HCT116 (cell line): ENCODE data around the gene CASKIN2. TPM values are rescaled to one million over a fixed set of nuclear protein-coding genes. Genes with fewer than 3 reads are reported as not detected.

Experiments used
- ATAC-seq: fragments of 200-7000 bp; cut with Tn5 transposase; 2 replicates; pipeline ENCODE4 v1.9.1; 2020; ENCODE audit warnings: mild to moderate bottlenecking, moderate library complexity
- BruUV-seq: library from RNA; stranded (reverse); fragments of 400-500 nt; replicated peaks from 2 replicates; lab custom pipeline; 2021; lab: Mats Ljungman, UMichigan
- CTCF ChIA-PET: fragments of 300-600 bp; sonication (Branson Sonifier 250); formaldehyde crosslinking; loops from one replicate; lab custom pipeline; 2021; ENCODE audit warnings: antibody characterized with exemption; lab: Charles Lee
- POLR2A ChIA-PET: fragments of 300-600, 350-600 bp; sonication (Branson Sonifier 250); formaldehyde crosslinking; loops from one replicate; lab custom pipeline; 2021; ENCODE audit warnings: antibody characterized with exemption; lab: Charles Lee
- RAD21 ChIA-PET, 2 experiments: fragments of 300-600 bp; sonication (Branson Sonifier 250); formaldehyde crosslinking; loops; one replicate each; lab custom pipeline; 2023; ENCODE audit warnings: low total read pairs in 2 of 2; ENCODE audit not compliant: uncharacterized antibody in 2 of 2, unreplicated experiment in 2 of 2, low non-redundant PET in 1 of 2; lab: Charles Lee
- DNase-seq: peaks from one replicate; pipeline ENCODE4 v3.0.0-alpha.2; 2010; ENCODE audit warnings: low read depth, low spot score
- H2AFZ ChIP-seq: fragments of 200-600 bp; shearing (Covaris generic), sonication (generic); 2 replicates; pipeline ENCODE4 v1.6.1; 2017; ENCODE audit warnings: low read depth, mixed run types, mixed read lengths, antibody characterized with exemption, low read length; ENCODE audit not compliant: poor library complexity, severe bottlenecking
- H3K27ac ChIP-seq: 2 replicates; pipeline ENCODE4 v1.5.1; 2012; ENCODE audit warnings: low read depth, low read length
- H3K27me3 ChIP-seq: fragments of 200-600 bp; sonication (generic); 2 replicates; pipeline ENCODE4 v1.6.1; 2016; ENCODE audit warnings: mixed run types, low read length, mixed read lengths; ENCODE audit not compliant: insufficient read depth
- H3K36me3 ChIP-seq, 2 experiments: fragments of 200-500 bp in 1 of 2; fragments of 200-600 bp in 1 of 2; sonication (Bioruptor generic) in 1 of 2; sonication (generic) in 1 of 2; 2 replicates each; pipeline versions ENCODE4 v1.5.1 to v1.6.1; 2014 to 2016; ENCODE audit warnings: low read length in 2 of 2, inconsistent platforms in 1 of 2, mixed read lengths in 1 of 2, mixed run types in 1 of 2; ENCODE audit not compliant: insufficient read depth in 2 of 2, control insufficient read depth in 1 of 2
- H3K4me1 ChIP-seq, 2 experiments: fragments of 200-600 bp in 1 of 2; sonication (generic) in 1 of 2; 2 replicates each; pipeline versions ENCODE4 v1.5.1 to v1.6.1; 2012 to 2017; ENCODE audit warnings: low read length in 2 of 2, inconsistent platforms in 1 of 2, mild to moderate bottlenecking in 1 of 2, mixed read lengths in 1 of 2, mixed run types in 1 of 2, moderate library complexity in 1 of 2; ENCODE audit not compliant: insufficient read depth in 2 of 2, control insufficient read depth in 1 of 2
- H3K4me2 ChIP-seq: fragments of 200-600 bp; sonication (generic); 2 replicates; pipeline ENCODE4 v1.6.1; 2017; ENCODE audit warnings: mixed run types, low read length, mixed read lengths
- H3K4me3 ChIP-seq, 2 experiments: fragments of 200-600 bp in 1 of 2; sonication (generic) in 1 of 2; replicated peaks in 1 of 2; 2 replicates each; pipeline ENCODE4 v1.5.1; 2011 to 2016; ENCODE audit warnings: low read length in 2 of 2, control low read depth in 1 of 2, low read depth in 1 of 2, mild to moderate bottlenecking in 1 of 2, mixed read lengths in 1 of 2, mixed run types in 1 of 2
- H3K79me2 ChIP-seq: fragments of 200-600 bp; sonication (generic); 2 replicates; pipeline ENCODE4 v1.6.1; 2017; ENCODE audit warnings: mild to moderate bottlenecking, mixed run types, low read length, moderate library complexity, mixed read lengths; ENCODE audit not compliant: insufficient read depth
- H3K9ac ChIP-seq: fragments of 200-600 bp; sonication (generic); 2 replicates; pipeline ENCODE4 v1.6.1; 2016; ENCODE audit warnings: low read length, mixed read lengths
- H3K9me2 ChIP-seq: fragments of 200-600 bp; sonication (generic), shearing (Covaris generic); 2 replicates; pipeline ENCODE4 v1.6.1; 2017; ENCODE audit warnings: mixed run types, mild to moderate bottlenecking, moderate library complexity; ENCODE audit not compliant: insufficient read depth
- H3K9me3 ChIP-seq, 2 experiments: fragments of 200-500 bp in 1 of 2; fragments of 200-600 bp in 1 of 2; sonication (Bioruptor generic) in 1 of 2; sonication (generic) in 1 of 2; 2 replicates each; pipeline ENCODE4 v1.6.1; 2014 to 2017; ENCODE audit warnings: low read length in 2 of 2, mixed read lengths in 2 of 2, inconsistent platforms in 1 of 2, low read depth in 1 of 2, mild to moderate bottlenecking in 1 of 2, mixed run types in 1 of 2, moderate library complexity in 1 of 2; ENCODE audit not compliant: control insufficient read depth in 1 of 2, insufficient read depth in 1 of 2
- H4K20me1 ChIP-seq: fragments of 200-600 bp; sonication (generic), shearing (Covaris generic); 2 replicates; pipeline ENCODE4 v1.6.1; 2017; ENCODE audit warnings: mixed run types, mild to moderate bottlenecking, moderate library complexity; ENCODE audit not compliant: insufficient read depth
- ATF3 ChIP-seq: IDR thresholded peaks from 2 replicates; pipeline ENCODE4 v1.6.1; 2012
- CBX3 ChIP-seq: IDR thresholded peaks from 2 replicates; pipeline ENCODE4 v1.6.1; 2012; ENCODE audit warnings: low read depth
- CEBPB ChIP-seq: IDR thresholded peaks from 2 replicates; pipeline ENCODE4 v1.6.1; 2012; ENCODE audit warnings: low read depth
- ELF1 ChIP-seq: IDR thresholded peaks from 2 replicates; pipeline ENCODE4 v1.6.1; 2012; ENCODE audit warnings: low read depth, borderline replicate concordance
- EZH2phosphoT487 ChIP-seq: fragments of 200-600 bp; IDR thresholded peaks from 2 replicates; pipeline ENCODE4 v1.6.1; 2018; ENCODE audit warnings: antibody characterized with exemption, borderline replicate concordance
- MAX ChIP-seq: IDR thresholded peaks from 2 replicates; pipeline ENCODE4 v1.6.1; 2012
- POLR2A ChIP-seq: IDR thresholded peaks from 2 replicates; pipeline ENCODE4 v1.7.0; 2011; ENCODE audit warnings: borderline replicate concordance; ENCODE audit not compliant: insufficient read depth, insufficient read length; ENCODE audit errors: extremely low read depth
- RAD21 ChIP-seq: IDR thresholded peaks from 2 replicates; pipeline ENCODE4 v1.6.1; 2012; ENCODE audit warnings: low read depth, mild to moderate bottlenecking
- REST ChIP-seq: IDR thresholded peaks from 2 replicates; pipeline ENCODE4 v1.6.1; 2012; ENCODE audit warnings: low read depth
- TCF7L2 ChIP-seq: IDR thresholded peaks from 2 replicates; pipeline ENCODE4 v1.7.0; 2011; ENCODE audit warnings: borderline replicate concordance, inconsistent platforms; ENCODE audit not compliant: insufficient read depth, insufficient read length; ENCODE audit errors: extremely low read depth
- ZBTB33 ChIP-seq: IDR thresholded peaks from 2 replicates; pipeline ENCODE4 v1.6.1; 2011; ENCODE audit warnings: mild to moderate bottlenecking, low read length, moderate library complexity; ENCODE audit not compliant: insufficient replicate concordance; ENCODE audit errors: extremely low read depth
- ZFX ChIP-seq: fragments of 450-650 bp; IDR thresholded peaks from 2 replicates; pipeline ENCODE4 v1.6.1; 2017
- intact Hi-C: fragments of 100-400 bp; cut with micrococcal nuclease; formaldehyde crosslinking; loops from 2 replicates; pipeline ENCODE4 v1.10.0; 2022
- total RNA-seq: library from RNA; stranded (reverse); gene quantifications from one replicate; pipeline ENCODE4 v1.2.1, GENCODE V29; 2021; ENCODE audit not compliant: unreplicated experiment

The CASKIN2 gene
- total RNA-seq, 1 experiment from 2014 or later: 38.4 TPM

- Histone ChIP-seq H3K4me1 (no peaks in the 10 kb centered on the region), H2AFZ (no peak overlapping the region), H3K27me3 (no peaks in the 10 kb centered on the region), H3K9ac (no peak overlapping the region), H3K4me3 (no peak overlapping the region), H3K9me2 (no peaks in the 10 kb centered on the region), H3K9me3 (no peaks in the 10 kb centered on the region), H3K27ac (no peak overlapping the region), H4K20me1 (no peaks in the 10 kb centered on the region), H3K4me2 (no peak overlapping the region), H3K36me3 (peaks cover 13% of the 10 kb centered on the region in 2 experiments; a peak in 2 of 4 replicates), H3K79me2 (no peaks in the 10 kb centered on the region)
- no TSS peak for BruUV-seq
- ATAC-seq: no peak
- ChIA-PET CTCF (interaction anchor here (0.6 kb wide), 1 partner anchor 176 kb away, joined by 3 read pairs; no protein-coding TSS in a partner anchor), POLR2A (interaction anchor here (0.7 kb wide), 1 partner anchor 14 kb away, joined by 3 read pairs; no protein-coding TSS in a partner anchor), RAD21 (no interaction called here)
- no peak for DNase-seq
- intact Hi-C loops: no loop called here
- TF ChIP-seq RAD21: no peak
- no peak for TF ChIP-seq ZFX
- TF ChIP-seq TCF7L2: no peak
- no peak for TF ChIP-seq ZBTB33
These were observed 17.2 kb downstream of the CASKIN2 start for GRCh38 chr17:75498039-75498725.

GRCh38 chr17:75496005-75496404 lies 19.3 kb downstream of the CASKIN2 start:
- peaks cover 11 to 15% of the 10 kb centered on the region in 2 experiments; a peak in 1 of 4 replicates for H3K36me3 ChIP-seq
- no peaks in the 10 kb centered on the region for H4K20me1 ChIP-seq
- no peaks in the 10 kb centered on the region for H3K4me1 ChIP-seq
- ChIA-PET CTCF (no interaction called here), RAD21 (no interaction called here), POLR2A (no interaction called here)
- H3K9me2 ChIP-seq: no peaks in the 10 kb centered on the region
- no peak overlapping the region for H3K9ac ChIP-seq
- H2AFZ ChIP-seq: no peak overlapping the region
- H3K9me3 ChIP-seq: no peaks in the 10 kb centered on the region
- H3K27me3 ChIP-seq: no peaks in the 10 kb centered on the region
- no peak overlapping the region for H3K27ac ChIP-seq
- H3K4me3 ChIP-seq: no peak overlapping the region
- TF ChIP-seq ZFX (no peak), POLR2A (no peak), MAX (no peak), CEBPB (no peak), REST (no peak), ATF3 (no peak), ELF1 (no peak), EZH2phosphoT487 (no peak), CBX3 (no peak)
- ATAC-seq: no peak
- BruUV-seq: no TSS peak
- intact Hi-C loops: no loop called here
- no peak for DNase-seq
- no peaks in the 10 kb centered on the region for H3K79me2 ChIP-seq
- no peak overlapping the region for H3K4me2 ChIP-seq
